Spleen (tissue), 11 donors: Measurements from ENCODE around the gene TTC32. TPM values are rescaled to one million over a fixed set of nuclear protein-coding genes. Genes with fewer than 3 reads are reported as not detected.

Source experiments
- DNase-seq: peaks from one replicate; pipeline ENCODE4 v3.0.0-alpha.2; 2020
- H3K27ac ChIP-seq, 8 donors: fragments of 200-600 bp; sonication (generic) in 7 of 8; 1 replicate in 4 of 8; 2 replicates in 4 of 8; pipeline versions ENCODE4 v1.5.0 to v1.8.0; 2016 to 2021; ENCODE audit warnings: inconsistent platforms in 4 of 8, mild to moderate bottlenecking in 4 of 8, moderate library complexity in 1 of 8
- H3K27me3 ChIP-seq, 7 donors: fragments of 200-600 bp; sonication (generic) in 6 of 7; replicated peaks in 1 of 7; 1 replicate in 4 of 7; 2 replicates in 3 of 7; pipeline versions ENCODE4 v1.5.0 to v1.8.0; 2016 to 2021; ENCODE audit warnings: inconsistent platforms in 3 of 7, mild to moderate bottlenecking in 1 of 7
- H3K36me3 ChIP-seq, 6 donors: fragments of 200-600 bp; sonication (generic) in 5 of 6; 1 replicate in 4 of 6; 2 replicates in 2 of 6; pipeline versions ENCODE4 v1.5.0 to v1.8.0; 2016 to 2021; ENCODE audit warnings: inconsistent platforms in 2 of 6
- H3K4me1 ChIP-seq, 6 donors: fragments of 200-600 bp; sonication (generic) in 5 of 6; 1 replicate in 3 of 6; 2 replicates in 3 of 6; pipeline versions ENCODE4 v1.5.0 to v1.8.0; 2016 to 2021; ENCODE audit warnings: inconsistent platforms in 3 of 6
- H3K4me3 ChIP-seq, 8 donors: fragments of 200-600 bp; sonication (generic) in 7 of 8; 1 replicate in 4 of 8; 2 replicates in 4 of 8; pipeline versions ENCODE4 v1.5.0 to v1.8.0; 2016 to 2021; ENCODE audit warnings: inconsistent platforms in 4 of 8, mild to moderate bottlenecking in 4 of 8, moderate library complexity in 2 of 8
- H3K9me3 ChIP-seq, 8 donors: fragments of 200-600 bp; sonication (generic) in 7 of 8; 1 replicate in 4 of 8; 2 replicates in 4 of 8; pipeline versions ENCODE4 v1.5.0 to v1.8.0; 2016 to 2021; ENCODE audit warnings: inconsistent platforms in 4 of 8
- POLR2A ChIP-seq, 3 donors: fragments of 450-650 bp; IDR thresholded peaks; one replicate each; pipeline ENCODE4 v1.5.1; 2017; ENCODE audit warnings: antibody characterized with exemption in 3 of 3, mild to moderate bottlenecking in 1 of 3
- POLR2AphosphoS5 ChIP-seq, 3 donors: sonication (generic); formaldehyde crosslinking; IDR thresholded peaks; one replicate each; pipeline ENCODE4 v1.5.1; 2017; ENCODE audit warnings: antibody characterized with exemption in 3 of 3
- WGBS, 5 donors: extraction: QIAGEN DNeasy Blood & Tissue Kit in 3 of 5; methylation state at CpG; one replicate each; pipeline versions ENCODE4 v1.1.5 to v1.1.7; 2013 to 2018; 5-methylcytosine and 5-hydroxymethylcytosine counted together
- intact Hi-C: fragments of 100-400 bp; cut with DNase I; formaldehyde crosslinking; loops from one replicate; pipeline ENCODE4 v1.15.0; 2023; ENCODE audit warnings: low total_unique reads
- polyA plus RNA-seq, 3 donors: library from polyadenylated mRNA; stranded (reverse); fragments of 200-250 nt; gene quantifications; one replicate each; pipeline ENCODE4 v1.2.1, GENCODE V29; 2013
- total RNA-seq, 7 donors: library from RNA; depleted of rRNA in 3 of 7; stranded (reverse); fragments of >200 nt in 3 of 7; fragmentation: NEBNext Ultra II Directional in 4 of 7; extraction: Animal tissue kit (Norgen Biotek cat#: 25700) in 4 of 7; gene quantifications; one replicate each; pipeline versions ENCODE4 v1.1.0 to v1.2.1, GENCODE V29; 2016 to 2021
- TF ChIP-seq, protein P1 (sequence below), 11 experiments: fragments of 200-600 bp in 7 of 11; fragments of 450-650 bp in 4 of 11; sonication (generic) in 4 of 11; IDR thresholded peaks in 8 of 11; conservative IDR thresholded peaks in 3 of 11; 1 replicate in 7 of 11; 2 replicates in 4 of 11; pipeline versions ENCODE4 v1.4.0 to v1.8.0; 2016 to 2021; ENCODE audit warnings: antibody characterized with exemption in 11 of 11, inconsistent platforms in 4 of 11, mild to moderate bottlenecking in 1 of 11
- donor health status: healthy with polysubstance abuse.
- donor health status: DM: no; HTN: no; CAD: no; lungs with moderate emphysema.
- donor health status: DM: no; HTN: no; CAD: no.
- donor health status: Bipolar disorder and iron deficiency.
- donor health status: healthy.
- donor health status: DM: no; HTN: no; CAD: no.
- donor health status: DM: yes; HTN: yes; CAD: no.

TTC32 gene
- total and polyA plus RNA-seq, 10 donors = 17.7 to 47.6 (median 24.9) TPM

DNA sequence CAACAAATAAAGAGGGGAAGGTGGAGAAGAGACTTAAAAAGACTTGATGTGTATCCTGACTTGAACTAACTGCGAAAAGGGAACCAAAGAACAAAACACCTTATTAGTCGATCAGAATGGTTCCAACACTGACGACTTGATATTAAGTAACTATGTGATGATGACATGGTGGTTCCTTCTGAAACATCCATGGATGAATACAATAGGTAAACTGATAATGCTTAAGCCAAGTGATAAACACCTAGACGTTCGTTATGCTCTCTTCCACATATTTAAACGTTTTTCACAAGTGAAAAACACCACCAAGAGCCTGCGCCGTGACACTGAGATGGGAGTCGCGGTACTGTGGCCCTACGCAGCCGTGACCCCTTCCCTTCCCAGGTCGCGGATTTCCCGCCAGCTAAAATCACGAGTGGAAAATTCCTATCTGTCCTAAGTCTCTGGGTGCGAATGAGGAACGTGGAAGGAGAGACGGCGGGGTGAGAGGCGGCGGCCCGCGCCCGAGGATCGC, 797 bp downstream of the TTC32 start:
- intact Hi-C loops = no loop called here
- H3K9me3 ChIP-seq = no peaks in the 10 kb centered on the region
- no peaks in the 10 kb centered on the region for H3K36me3 ChIP-seq
- peaks cover 24 to 61% (median 53%) of the 10 kb centered on the region in 6 donors for H3K4me1 ChIP-seq
- H3K4me3 ChIP-seq = peak overlapping the region; percentile 57 to 81 (median 70)
- TF ChIP-seq POLR2A (IDR thresholded peaks at IDR 0.05) (no peak), POLR2AphosphoS5 (IDR thresholded peaks at IDR 0.05) (no peak)
- TF ChIP-seq, protein P1, sequence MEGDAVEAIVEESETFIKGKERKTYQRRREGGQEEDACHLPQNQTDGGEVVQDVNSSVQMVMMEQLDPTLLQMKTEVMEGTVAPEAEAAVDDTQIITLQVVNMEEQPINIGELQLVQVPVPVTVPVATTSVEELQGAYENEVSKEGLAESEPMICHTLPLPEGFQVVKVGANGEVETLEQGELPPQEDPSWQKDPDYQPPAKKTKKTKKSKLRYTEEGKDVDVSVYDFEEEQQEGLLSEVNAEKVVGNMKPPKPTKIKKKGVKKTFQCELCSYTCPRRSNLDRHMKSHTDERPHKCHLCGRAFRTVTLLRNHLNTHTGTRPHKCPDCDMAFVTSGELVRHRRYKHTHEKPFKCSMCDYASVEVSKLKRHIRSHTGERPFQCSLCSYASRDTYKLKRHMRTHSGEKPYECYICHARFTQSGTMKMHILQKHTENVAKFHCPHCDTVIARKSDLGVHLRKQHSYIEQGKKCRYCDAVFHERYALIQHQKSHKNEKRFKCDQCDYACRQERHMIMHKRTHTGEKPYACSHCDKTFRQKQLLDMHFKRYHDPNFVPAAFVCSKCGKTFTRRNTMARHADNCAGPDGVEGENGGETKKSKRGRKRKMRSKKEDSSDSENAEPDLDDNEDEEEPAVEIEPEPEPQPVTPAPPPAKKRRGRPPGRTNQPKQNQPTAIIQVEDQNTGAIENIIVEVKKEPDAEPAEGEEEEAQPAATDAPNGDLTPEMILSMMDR (IDR thresholded peaks at IDR 0.05 in 8 of 11, conservative IDR thresholded peaks at IDR 0.05 in 3 of 11) = no peak
- peak overlapping the region; percentile 93 to 98 (median 96) for H3K27ac ChIP-seq
- 0 to 1% (median 0%) methylated on average over 19 to 26 of the region's 26 CpGs for WGBS, 5 donors
- H3K27me3 ChIP-seq = no peaks in the 10 kb centered on the region
- no peak for DNase-seq

DNA sequence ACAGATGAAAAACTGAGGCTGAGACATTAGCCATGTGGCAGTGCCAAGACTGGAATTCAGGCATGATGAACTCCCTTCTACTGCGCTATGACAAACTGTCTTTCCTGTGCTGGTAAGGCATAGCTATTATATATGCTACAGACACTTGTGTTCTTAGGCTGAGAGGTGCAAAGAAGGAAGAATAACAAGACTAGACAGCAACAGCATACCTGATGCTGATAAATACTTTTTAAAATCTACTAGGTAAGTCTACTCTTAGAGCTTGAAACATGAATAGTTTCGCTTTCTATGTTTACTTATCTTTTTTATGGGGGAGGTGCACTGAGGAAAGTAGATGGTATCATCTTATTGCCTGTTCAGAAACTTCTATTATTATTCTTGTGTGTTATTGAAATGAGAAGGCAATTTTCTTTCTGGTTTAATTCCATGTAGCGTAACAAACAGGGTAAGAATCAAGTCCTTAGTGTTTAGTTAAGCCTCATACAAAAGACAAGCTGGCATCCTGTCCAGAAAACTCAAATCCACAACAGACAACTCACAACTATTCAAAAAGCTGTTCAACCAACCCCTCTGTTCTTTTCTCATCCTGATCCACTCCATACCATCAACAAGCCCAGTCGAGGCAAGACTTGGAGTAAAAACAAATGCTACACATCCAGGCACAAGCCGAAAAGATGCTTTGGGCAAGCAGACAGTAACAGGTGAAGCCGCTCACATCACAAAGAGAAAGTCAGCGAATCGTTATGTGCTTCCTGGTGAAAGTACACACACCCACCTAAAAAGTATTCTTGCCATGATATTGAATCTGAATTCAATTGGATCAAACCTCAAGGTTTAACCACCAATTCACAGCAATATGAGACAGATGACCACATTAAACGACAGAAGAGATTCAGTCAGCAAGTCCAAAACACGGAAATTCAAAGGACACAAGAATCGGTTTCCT, 1.5 kb downstream of the TTC32 start:
- WGBS, 5 donors = 25 to 35% (median 32%) methylated on average over 11 of the region's 11 CpGs
- Histone ChIP-seq H3K4me3 (peak overlapping the region; percentile 57 to 81 (median 70)), H3K27ac (peak overlapping the region; percentile 93 to 98 (median 96)), H3K36me3 (no peaks in the 10 kb centered on the region), H3K4me1 (peaks cover 26 to 68% (median 59%) of the 10 kb centered on the region in 6 donors), H3K9me3 (no peaks in the 10 kb centered on the region), H3K27me3 (no peaks in the 10 kb centered on the region)
- intact Hi-C loops = no loop called here
- DNase-seq = no peak
- TF ChIP-seq, protein P1 (IDR thresholded peaks at IDR 0.05 in 8 of 11, conservative IDR thresholded peaks at IDR 0.05 in 3 of 11) = no peak
- no peak for TF ChIP-seq POLR2AphosphoS5 (IDR thresholded peaks at IDR 0.05)
- no peak for TF ChIP-seq POLR2A (IDR thresholded peaks at IDR 0.05)

DNA sequence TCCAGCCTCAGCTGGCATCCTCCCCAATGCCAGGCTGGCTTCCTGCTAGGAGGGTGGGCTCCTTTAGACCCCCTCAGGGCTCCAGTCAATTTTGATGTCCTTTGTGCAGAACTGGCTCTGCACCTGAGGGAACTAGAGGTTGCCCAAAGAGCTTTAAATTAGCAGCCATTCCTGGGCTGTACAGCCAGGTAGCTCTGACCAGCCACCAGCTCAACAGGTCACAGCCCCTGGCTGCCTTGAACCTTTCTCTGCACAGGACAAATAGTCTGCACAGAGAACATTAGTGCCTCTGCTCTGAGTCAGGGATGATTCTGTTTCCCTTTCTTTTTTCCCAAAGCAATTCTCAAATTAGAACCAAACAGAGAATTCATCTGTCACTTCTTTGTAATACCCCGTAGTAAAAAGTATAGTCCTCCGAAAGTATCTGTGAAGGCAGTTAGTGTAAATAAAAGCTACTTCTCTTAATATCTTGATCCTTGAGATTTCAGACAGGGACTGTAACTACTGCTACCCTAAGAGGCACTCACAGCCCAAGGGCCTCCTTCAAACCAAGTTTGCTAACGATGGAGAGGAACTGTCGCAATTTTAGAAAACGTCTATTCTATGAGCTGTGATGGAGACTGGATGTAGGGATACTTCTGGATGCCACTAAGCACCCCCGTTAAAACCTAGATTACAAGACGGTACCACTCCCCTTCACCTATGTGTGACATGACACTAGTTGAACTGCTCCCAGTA, 3.0 kb downstream of the TTC32 start:
- WGBS, 5 donors = 73 to 84% (median 78%) methylated on average over 7 of the region's 7 CpGs
- TF ChIP-seq POLR2A (IDR thresholded peaks at IDR 0.05) (no peak), POLR2AphosphoS5 (IDR thresholded peaks at IDR 0.05) (no peak)
- TF ChIP-seq, protein P1 (IDR thresholded peaks at IDR 0.05 in 8 of 11, conservative IDR thresholded peaks at IDR 0.05 in 3 of 11) = no peak

More for the DNA sequence above, 3.0 kb downstream of the TTC32 start:
- H3K36me3 ChIP-seq = no peaks in the 10 kb centered on the region
- H3K27me3 ChIP-seq = no peaks in the 10 kb centered on the region
- intact Hi-C loops = no loop called here
- peak overlapping the region in 3 of 8 donors; percentile 1 to 39 (median 4) for H3K27ac ChIP-seq
- no peak for DNase-seq
- peak overlapping the region in 1 of 8 donors; percentile 7 for H3K4me3 ChIP-seq
- H3K9me3 ChIP-seq = no peaks in the 10 kb centered on the region
- peaks cover 26 to 83% (median 64%) of the 10 kb centered on the region in 6 donors for H3K4me1 ChIP-seq
